Erythroblast (primary cell): ENCODE measurements around the gene OR52E8.

Experiments
- DNase-seq, 2 experiments: peaks; one replicate each; lab custom pipeline; 2025; lab: John Stamatoyannopoulos, UW
- GATA1 ChIP-seq: IDR thresholded peaks from 2 replicates; pipeline ENCODE4 v1.6.1; 2011; ENCODE audit warnings: low read depth, mild to moderate bottlenecking, control low read depth, low read length, moderate library complexity
- POLR2A ChIP-seq: IDR thresholded peaks from 2 replicates; pipeline ENCODE4 v1.6.1; 2011; ENCODE audit warnings: mild to moderate bottlenecking, low read length

Gene OR52E8

GRCh38 chr11:5831196-5831829 is 26.2 kb downstream of the OR52E8 start:
- TF ChIP-seq POLR2A: no peak
- TF ChIP-seq GATA1: no peak
- DNase-seq: no peak

GRCh38 chr11:5818245-5818886 is 39.1 kb downstream of the OR52E8 start:
- TF ChIP-seq GATA1 (no peak), POLR2A (no peak)
- DNase-seq: no peak

- DNase-seq: peak in 1 of 2 experiments; percentile 15
- TF ChIP-seq POLR2A (no peak), GATA1 (no peak)
These were observed 42.0 kb downstream of the OR52E8 start for GRCh38 chr11:5815534-5815933.

GRCh38 chr11:5809905-5810795 is 47.3 kb downstream of the OR52E8 start:
- DNase-seq: peak; percentile 40 to 64
- TF ChIP-seq POLR2A (no peak), GATA1 (no peak)

GRCh38 chr11:5809122-5809519 is 48.4 kb downstream of the OR52E8 start:
- peak; percentile 20 to 41 for DNase-seq

GRCh38 chr11:5808500-5809121 is 48.9 kb downstream of the OR52E8 start, which contains the start of gene OR52N2:
OR52N2 (plus strand) TSS chr11:5808924; CDS start chr11:5820336, 11,412 bp downstream.
- DNase-seq: peak; percentile 78 to 89
- TF ChIP-seq POLR2A (no peak), GATA1 (no peak)

More at GRCh38 chr11:5809122-5809519, 48.4 kb downstream of the OR52E8 start:
- no peak for TF ChIP-seq GATA1
- no peak for TF ChIP-seq POLR2A

- DNase-seq: peak in 1 of 2 experiments; percentile 21
- TF ChIP-seq GATA1: no peak
These were observed 49.9 kb downstream of the OR52E8 start for GRCh38 chr11:5807580-5807979.
